IgD-negative memory B cell (primary cell): Measurements from ENCODE around the gene PLA2G2C. TPM values are rescaled to one million over a fixed set of nuclear protein-coding genes. Genes with fewer than 3 reads are reported as not detected.

Experiments used
- H3K27ac Mint-ChIP-seq, 3 donors: one replicate each; pipeline ENCODE4 v1.8.0; 2020 to 2022; ENCODE audit warnings: mild to moderate bottlenecking in 3 of 3, mixed read lengths in 3 of 3, moderate library complexity in 1 of 3
- H3K27me3 Mint-ChIP-seq: one replicate; pipeline ENCODE4 v1.8.0; 2021; ENCODE audit warnings: mixed read lengths
- H3K36me3 Mint-ChIP-seq: one replicate; pipeline ENCODE4 v1.8.0; 2020; ENCODE audit warnings: mild to moderate bottlenecking, mixed read lengths
- H3K4me1 Mint-ChIP-seq, 3 donors: one replicate each; pipeline ENCODE4 v1.8.0; 2020 to 2022; ENCODE audit warnings: mixed read lengths in 3 of 3, mild to moderate bottlenecking in 1 of 3
- H3K4me3 Mint-ChIP-seq, 4 donors: one replicate each; pipeline ENCODE4 v1.8.0; 2020 to 2022; ENCODE audit warnings: mild to moderate bottlenecking in 4 of 4, mixed read lengths in 4 of 4, moderate library complexity in 3 of 4
- H3K9me3 Mint-ChIP-seq, 3 donors: one replicate each; pipeline ENCODE4 v1.8.0; 2020 to 2021; ENCODE audit warnings: mixed read lengths in 3 of 3, mild to moderate bottlenecking in 1 of 3
- polyA plus RNA-seq: library from polyadenylated mRNA; unstranded; fragments of 300-500 nt; fragmentation: Illumina TruSeq; gene quantifications from one replicate; pipeline ENCODE4 v1.2.3, GENCODE V29; 2021

The PLA2G2C gene
- polyA plus RNA-seq, 1 donor from 2014 or later, result not detected

- Mint-ChIP-seq H3K9me3 (no peaks in the 10 kb centered on the region), H3K36me3 (no peaks in the 10 kb centered on the region), H3K27ac (no peak overlapping the region), H3K4me3 (peak overlapping the region in 1 of 4 donors; percentile 69), H3K4me1 (peaks cover 5 to 7% (median 6%) of the 10 kb centered on the region in 3 donors), H3K27me3 (peaks cover 13% of the 10 kb centered on the region)
Measured at GRCh38 chr1:20194757-20195461, 8.6 kb upstream of the PLA2G2C start.

GRCh38 chr1:20194224-20194623, 7.9 kb upstream of the PLA2G2C start:
- H3K4me1 Mint-ChIP-seq, result peaks cover 5 to 7% (median 6%) of the 10 kb centered on the region in 3 donors
- no peak overlapping the region for H3K27ac Mint-ChIP-seq
- no peak overlapping the region for H3K4me3 Mint-ChIP-seq
- H3K27me3 Mint-ChIP-seq, result peaks cover 13% of the 10 kb centered on the region
- H3K36me3 Mint-ChIP-seq, result no peaks in the 10 kb centered on the region
- no peaks in the 10 kb centered on the region for H3K9me3 Mint-ChIP-seq

- Mint-ChIP-seq H3K27ac (no peak overlapping the region), H3K36me3 (no peaks in the 10 kb centered on the region), H3K4me1 (peaks cover 6 to 12% (median 11%) of the 10 kb centered on the region in 3 donors), H3K9me3 (no peaks in the 10 kb centered on the region), H3K4me3 (no peak overlapping the region), H3K27me3 (peaks cover 17% of the 10 kb centered on the region)
Measured at GRCh38 chr1:20192871-20193411, 6.6 kb upstream of the PLA2G2C start.

GRCh38 chr1:20192364-20192763, 6.0 kb upstream of the PLA2G2C start:
- H3K4me1 Mint-ChIP-seq, result peaks cover 6 to 12% (median 11%) of the 10 kb centered on the region in 3 donors
- H3K27ac Mint-ChIP-seq, result no peak overlapping the region
- no peaks in the 10 kb centered on the region for H3K36me3 Mint-ChIP-seq
- no peak overlapping the region for H3K4me3 Mint-ChIP-seq
- peaks cover 17% of the 10 kb centered on the region for H3K27me3 Mint-ChIP-seq
- no peaks in the 10 kb centered on the region for H3K9me3 Mint-ChIP-seq

GRCh38 chr1:20191266-20191825, 5.0 kb upstream of the PLA2G2C start:
- peaks cover 12 to 15% (median 15%) of the 10 kb centered on the region in 3 donors for H3K4me1 Mint-ChIP-seq
- no peak overlapping the region for H3K4me3 Mint-ChIP-seq
- no peaks in the 10 kb centered on the region for H3K36me3 Mint-ChIP-seq
- H3K27ac Mint-ChIP-seq, result no peak overlapping the region
- H3K27me3 Mint-ChIP-seq, result peaks cover 21% of the 10 kb centered on the region
- H3K9me3 Mint-ChIP-seq, result no peaks in the 10 kb centered on the region

- Mint-ChIP-seq H3K9me3 (no peaks in the 10 kb centered on the region), H3K4me3 (no peak overlapping the region), H3K36me3 (no peaks in the 10 kb centered on the region), H3K27ac (peak overlapping the region in 1 of 3 donors; percentile 15), H3K27me3 (peaks cover 22% of the 10 kb centered on the region), H3K4me1 (peaks cover 14 to 17% (median 16%) of the 10 kb centered on the region in 3 donors)
Measured at GRCh38 chr1:20190256-20191160, 4.2 kb upstream of the PLA2G2C start.

GRCh38 chr1:20189664-20190063, 3.3 kb upstream of the PLA2G2C start:
- H3K4me1 Mint-ChIP-seq, result peaks cover 16% of the 10 kb centered on the region in 3 donors
- H3K36me3 Mint-ChIP-seq, result no peaks in the 10 kb centered on the region
- peaks cover 28% of the 10 kb centered on the region for H3K27me3 Mint-ChIP-seq
- H3K9me3 Mint-ChIP-seq, result no peaks in the 10 kb centered on the region
- no peak overlapping the region for H3K4me3 Mint-ChIP-seq
- no peak overlapping the region for H3K27ac Mint-ChIP-seq

- Mint-ChIP-seq H3K27ac (no peak overlapping the region), H3K4me1 (peaks cover 16 to 18% (median 16%) of the 10 kb centered on the region in 3 donors), H3K27me3 (peaks cover 37% of the 10 kb centered on the region), H3K4me3 (peak overlapping the region in 1 of 4 donors; percentile 19), H3K36me3 (no peaks in the 10 kb centered on the region), H3K9me3 (no peaks in the 10 kb centered on the region)
Measured at GRCh38 chr1:20188455-20188817, 2.1 kb upstream of the PLA2G2C start.

GRCh38 chr1:20187813-20188454, 1.6 kb upstream of the PLA2G2C start:
- no peaks in the 10 kb centered on the region for H3K36me3 Mint-ChIP-seq
- no peaks in the 10 kb centered on the region for H3K9me3 Mint-ChIP-seq
- no peak overlapping the region for H3K27ac Mint-ChIP-seq
- H3K4me3 Mint-ChIP-seq, result no peak overlapping the region
- peaks cover 16 to 18% (median 16%) of the 10 kb centered on the region in 3 donors for H3K4me1 Mint-ChIP-seq
- H3K27me3 Mint-ChIP-seq, result peaks cover 37% of the 10 kb centered on the region

GRCh38 chr1:20187103-20187812, 940 bp upstream of the PLA2G2C start:
- Mint-ChIP-seq H3K4me1 (peaks cover 16 to 18% (median 16%) of the 10 kb centered on the region in 3 donors), H3K27me3 (peaks cover 36% of the 10 kb centered on the region), H3K27ac (no peak overlapping the region), H3K9me3 (no peaks in the 10 kb centered on the region), H3K4me3 (peak overlapping the region in 3 of 4 donors; percentile 21 to 39 (median 29)), H3K36me3 (no peaks in the 10 kb centered on the region)

GRCh38 chr1:20184997-20185833, 1.1 kb downstream of the PLA2G2C start:
- Mint-ChIP-seq H3K9me3 (no peaks in the 10 kb centered on the region), H3K27ac (peak overlapping the region in 2 of 3 donors; percentile 61 to 87), H3K27me3 (peaks cover 36% of the 10 kb centered on the region), H3K36me3 (no peaks in the 10 kb centered on the region), H3K4me3 (peak overlapping the region; percentile 40 to 92 (median 54)), H3K4me1 (peaks cover 16 to 18% (median 16%) of the 10 kb centered on the region in 3 donors)

- peaks cover 39% of the 10 kb centered on the region for H3K27me3 Mint-ChIP-seq
- H3K4me3 Mint-ChIP-seq, result peak overlapping the region in 1 of 4 donors; percentile 92
- H3K4me1 Mint-ChIP-seq, result peaks cover 16 to 19% (median 16%) of the 10 kb centered on the region in 3 donors
- peaks cover 0 to 2% (median 0%) of the 10 kb centered on the region in 3 donors for H3K9me3 Mint-ChIP-seq
- peak overlapping the region in 1 of 3 donors; percentile 18 for H3K27ac Mint-ChIP-seq
- H3K36me3 Mint-ChIP-seq, result no peaks in the 10 kb centered on the region
Measured at GRCh38 chr1:20184481-20184900, 1.8 kb downstream of the PLA2G2C start.

- Mint-ChIP-seq H3K27ac (no peak overlapping the region), H3K4me3 (peak overlapping the region in 1 of 4 donors; percentile 34), H3K9me3 (peaks cover 0 to 2% (median 0%) of the 10 kb centered on the region in 3 donors), H3K4me1 (peaks cover 14 to 23% (median 16%) of the 10 kb centered on the region in 3 donors), H3K27me3 (peaks cover 36% of the 10 kb centered on the region), H3K36me3 (peaks cover 2% of the 10 kb centered on the region)
Measured at GRCh38 chr1:20183616-20184271, 2.6 kb downstream of the PLA2G2C start.
